Activated T-helper 1 cell treated with anti-CD3 and anti-CD28 coated beads, Interleukin-12 subunit alpha, Interleukin-12 subunit beta, Interleukin-2, Interleukin-4 antibody, amounts not matched to agents 30 ng/mL and 10 ng/mL and 1 ng/mL, durations not matched to agents 14 hours and 24 hours and 36 hours (primary cell): Measurements from ENCODE around the gene VPS33B. TPM values are rescaled to one million over a fixed set of nuclear protein-coding genes. Genes with fewer than 3 reads are reported as not detected.
"Not testable (repeated sequence)": the region's sequence is repeated elsewhere in the genome, so short reads cannot be mapped to it uniquely, and the experiment has no call there.

Source experiments
- DNase-seq: peaks from one replicate; pipeline ENCODE4 v3.0.0; 2021; ENCODE audit warnings: low spot score
- H3K27ac Mint-ChIP-seq: one replicate; pipeline ENCODE4 v1.8.0; 2021; ENCODE audit warnings: mild to moderate bottlenecking, mixed read lengths
- H3K27me3 Mint-ChIP-seq: one replicate; pipeline ENCODE4 v1.8.0; 2022; ENCODE audit warnings: mild to moderate bottlenecking, moderate library complexity, mixed read lengths; ENCODE audit not compliant: insufficient read depth
- H3K36me3 Mint-ChIP-seq: one replicate; pipeline ENCODE4 v1.8.0; 2021; ENCODE audit warnings: low read depth, mixed read lengths
- H3K4me1 Mint-ChIP-seq: one replicate; pipeline ENCODE4 v1.8.0; 2021; ENCODE audit warnings: low read depth, mixed read lengths
- H3K4me3 Mint-ChIP-seq: one replicate; pipeline ENCODE4 v1.8.0; 2021; ENCODE audit warnings: mild to moderate bottlenecking, moderate library complexity, mixed read lengths
- H3K9me3 Mint-ChIP-seq: one replicate; pipeline ENCODE4 v1.8.0; 2021; ENCODE audit warnings: mixed read lengths
- intact Hi-C: fragments of 100-400 bp; cut with micrococcal nuclease; formaldehyde crosslinking; loops from one replicate; pipeline ENCODE4 v1.15.1; 2024
- total RNA-seq: library from RNA; stranded (reverse); gene quantifications from 2 replicates; pipeline ENCODE4 v1.2.3, GENCODE V29; 2022

The VPS33B gene
- total RNA-seq, 1 donor from 2014 or later, result 20.8 TPM

DNA sequence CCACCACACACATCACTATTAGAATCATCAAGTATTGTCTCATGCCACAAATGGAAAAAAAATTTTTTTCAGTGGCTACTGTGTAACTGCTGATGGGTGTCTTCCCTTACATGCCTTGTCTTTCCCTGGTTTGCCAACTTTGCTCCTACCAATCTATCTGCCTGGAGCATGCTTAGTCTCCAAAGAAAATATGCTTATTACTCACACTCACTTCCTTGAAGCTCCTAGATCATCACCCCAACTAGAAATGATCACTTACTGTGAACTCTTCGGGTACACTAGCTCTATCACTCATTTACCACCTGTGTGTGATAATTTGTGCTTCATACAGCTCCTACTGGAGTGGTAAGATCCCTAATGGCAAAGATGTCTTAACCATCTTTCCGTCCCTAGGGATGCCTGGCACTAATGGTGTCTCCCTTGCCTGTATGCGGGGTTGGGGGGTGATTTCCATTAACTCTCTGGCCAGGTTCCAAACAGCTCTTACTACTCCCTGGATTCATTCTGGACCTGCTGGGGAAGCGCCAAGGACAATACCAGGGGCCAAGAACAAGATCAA is 799 bp downstream of the VPS33B start:
- Mint-ChIP-seq H3K27me3 (no peaks in the 10 kb centered on the region), H3K9me3 (no peaks in the 10 kb centered on the region), H3K27ac (peak overlapping the region; percentile 94), H3K36me3 (peaks cover 16% of the 10 kb centered on the region), H3K4me3 (peak overlapping the region; percentile 93), H3K4me1 (peaks cover 40% of the 10 kb centered on the region)
- DNase-seq, result no peak
- intact Hi-C loops, result loop anchor here (1.0 kb wide), 3 partner anchors 26 to 87 kb away; no protein-coding TSS in a partner anchor

DNA sequence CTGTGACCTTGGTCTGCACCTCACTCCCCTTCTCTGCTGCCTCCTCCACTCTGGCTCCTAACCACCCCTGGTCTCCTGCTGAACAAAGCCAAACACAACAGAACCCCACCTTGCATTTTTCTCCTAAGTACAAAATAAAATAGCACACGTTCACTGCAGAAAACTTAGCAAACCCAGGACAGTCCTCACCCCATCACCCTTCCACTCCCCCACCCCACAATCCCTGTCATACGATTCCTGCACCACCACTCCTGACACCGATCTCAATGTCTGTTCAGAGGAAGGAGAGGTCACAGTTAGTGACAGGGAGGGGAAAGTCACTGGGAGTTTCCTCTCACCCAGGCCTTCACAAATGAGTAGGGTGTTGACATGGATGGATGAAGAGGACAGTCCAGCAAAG is 4.2 kb downstream of the VPS33B start:
- DNase-seq, result no peak
- intact Hi-C loops, result no loop called here
- Mint-ChIP-seq H3K4me1 (peaks cover 39% of the 10 kb centered on the region), H3K36me3 (peaks cover 26% of the 10 kb centered on the region), H3K27ac (peak overlapping the region; percentile 45), H3K27me3 (no peaks in the 10 kb centered on the region), H3K4me3 (no peak overlapping the region), H3K9me3 (no peaks in the 10 kb centered on the region)

DNA sequence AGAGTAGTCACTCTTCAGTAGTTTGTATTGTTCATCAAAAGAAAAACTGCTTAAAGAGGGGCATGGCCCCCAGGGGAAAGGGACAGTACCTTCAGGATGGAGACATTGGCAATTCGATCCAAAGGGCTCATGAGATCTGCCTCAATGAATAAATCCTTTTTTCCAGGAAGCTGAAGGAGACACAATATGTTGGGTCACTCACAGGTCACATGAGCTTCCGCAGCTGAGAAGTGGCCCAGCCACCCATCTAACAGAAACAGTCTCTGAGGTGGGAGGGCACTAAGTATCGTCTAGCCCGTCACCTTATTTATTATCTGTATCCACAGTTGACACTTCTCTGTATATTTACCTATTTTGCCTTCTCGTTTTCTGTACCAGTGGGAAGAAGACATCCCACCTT is 4.7 kb downstream of the VPS33B start:
- intact Hi-C loops, result no loop called here
- Mint-ChIP-seq H3K4me1 (peaks cover 35% of the 10 kb centered on the region), H3K4me3 (no peak overlapping the region), H3K27me3 (no peaks in the 10 kb centered on the region), H3K27ac (no peak overlapping the region), H3K9me3 (no peaks in the 10 kb centered on the region), H3K36me3 (peaks cover 26% of the 10 kb centered on the region)
- no peak for DNase-seq

DNA sequence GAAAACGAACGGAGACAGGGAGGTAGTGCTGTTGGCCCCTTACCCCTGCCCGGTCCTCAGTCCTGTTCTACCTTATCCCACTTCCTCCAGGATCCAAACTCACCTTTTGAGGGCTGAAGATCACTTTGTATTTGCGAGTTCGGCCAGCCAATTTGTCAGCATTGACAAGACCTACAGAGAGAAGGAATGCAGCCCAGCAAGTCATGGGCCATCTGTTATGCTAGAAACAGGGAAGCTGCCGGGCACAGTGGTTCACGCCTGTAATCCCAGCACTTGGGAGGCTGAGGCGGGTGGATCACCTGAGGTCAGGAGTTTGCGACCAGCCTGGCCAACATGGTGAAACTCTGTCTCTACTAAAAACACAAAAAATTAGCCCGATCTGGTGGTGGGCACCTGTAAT is 8.7 kb downstream of the VPS33B start:
- Mint-ChIP-seq H3K4me1 (peaks cover 11% of the 10 kb centered on the region), H3K36me3 (peaks cover 41% of the 10 kb centered on the region)
- H3K4me3 Mint-ChIP-seq, DNase-seq, H3K27ac Mint-ChIP-seq, H3K9me3 Mint-ChIP-seq, H3K27me3 Mint-ChIP-seq, intact Hi-C loops: not testable (repeated sequence)

DNA sequence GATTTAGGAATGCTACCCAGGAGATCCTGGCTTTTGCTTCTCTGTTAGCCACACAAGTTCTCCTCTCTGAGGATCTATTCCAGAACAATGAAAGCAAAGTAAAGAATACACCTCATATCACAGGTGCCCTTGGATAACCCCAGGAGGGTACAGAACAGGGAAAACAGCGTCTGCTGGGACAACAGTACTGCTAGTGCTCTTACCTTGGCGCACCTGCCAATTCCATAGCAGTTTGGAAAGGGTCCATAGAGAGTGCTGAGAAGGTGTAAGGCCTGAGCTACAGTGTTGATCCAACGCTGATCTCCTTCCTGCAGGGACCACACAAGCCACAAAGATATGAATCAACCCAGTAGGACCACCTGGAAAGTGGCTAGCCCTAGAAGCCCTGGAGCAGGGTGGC is 15.1 kb downstream of the VPS33B start:
- no peaks in the 10 kb centered on the region for H3K27me3 Mint-ChIP-seq
- DNase-seq, result no peak
- H3K27ac Mint-ChIP-seq, result no peak overlapping the region
- H3K4me1 Mint-ChIP-seq, result no peaks in the 10 kb centered on the region
- no peak overlapping the region for H3K4me3 Mint-ChIP-seq
- H3K9me3 Mint-ChIP-seq, result no peaks in the 10 kb centered on the region
- intact Hi-C loops, result no loop called here
- peaks cover 36% of the 10 kb centered on the region for H3K36me3 Mint-ChIP-seq

DNA sequence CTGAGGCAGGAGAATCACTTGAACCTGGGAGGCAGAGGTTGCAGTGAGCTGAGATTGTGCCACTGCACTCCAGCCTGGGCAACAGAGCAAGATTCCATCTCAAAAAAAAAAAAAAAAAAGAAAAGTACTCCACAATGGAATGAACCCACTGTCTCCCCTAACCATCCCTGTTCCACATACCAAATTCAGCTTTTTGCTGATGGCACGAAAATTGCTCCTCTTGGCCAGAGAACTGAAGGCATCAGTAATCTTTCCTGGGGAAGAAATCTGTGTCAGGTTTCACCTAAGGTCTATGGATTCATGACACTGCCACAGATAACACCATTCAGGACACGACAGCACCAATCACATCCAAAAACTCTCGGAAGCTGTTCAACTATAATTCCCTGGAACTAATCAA is 21.2 kb downstream of the VPS33B start:
- Mint-ChIP-seq H3K4me3 (no peak overlapping the region), H3K36me3 (peaks cover 39% of the 10 kb centered on the region), H3K27me3 (no peaks in the 10 kb centered on the region), H3K4me1 (peaks cover under 1% of the 10 kb centered on the region), H3K27ac (no peak overlapping the region), H3K9me3 (no peaks in the 10 kb centered on the region)
- intact Hi-C loops, result no loop called here
- no peak for DNase-seq

DNA sequence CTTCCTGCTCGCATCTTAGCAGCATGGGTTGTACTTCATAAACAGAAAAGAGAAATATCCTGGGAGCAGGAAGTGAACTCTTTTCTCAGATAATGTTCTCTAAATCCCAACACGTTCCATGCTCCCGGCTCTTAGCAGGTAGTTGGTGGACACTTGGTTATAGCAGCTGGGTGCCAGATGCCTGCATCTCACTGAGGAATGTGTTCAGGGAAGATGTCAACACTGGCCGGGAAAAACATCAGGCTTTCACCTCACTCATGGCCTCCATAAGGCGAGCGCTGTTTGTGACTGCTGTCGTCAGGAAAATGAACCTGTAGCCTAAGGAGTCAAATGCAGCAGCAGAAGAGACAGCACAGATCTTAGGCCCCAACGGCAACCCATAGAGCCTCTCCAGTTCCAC is 23.7 kb downstream of the VPS33B start:
- no peak for DNase-seq
- peaks cover 18% of the 10 kb centered on the region for H3K4me1 Mint-ChIP-seq
- H3K4me3 Mint-ChIP-seq, result no peak overlapping the region
- H3K9me3 Mint-ChIP-seq, result no peaks in the 10 kb centered on the region
- H3K27me3 Mint-ChIP-seq, result no peaks in the 10 kb centered on the region
- peaks cover 40% of the 10 kb centered on the region for H3K36me3 Mint-ChIP-seq
- intact Hi-C loops, result loop anchor here (10.0 kb wide), 1 partner anchor 856 kb away; the partner anchor contains the start of gene SLCO3A1
- H3K27ac Mint-ChIP-seq, result no peak overlapping the region

DNA sequence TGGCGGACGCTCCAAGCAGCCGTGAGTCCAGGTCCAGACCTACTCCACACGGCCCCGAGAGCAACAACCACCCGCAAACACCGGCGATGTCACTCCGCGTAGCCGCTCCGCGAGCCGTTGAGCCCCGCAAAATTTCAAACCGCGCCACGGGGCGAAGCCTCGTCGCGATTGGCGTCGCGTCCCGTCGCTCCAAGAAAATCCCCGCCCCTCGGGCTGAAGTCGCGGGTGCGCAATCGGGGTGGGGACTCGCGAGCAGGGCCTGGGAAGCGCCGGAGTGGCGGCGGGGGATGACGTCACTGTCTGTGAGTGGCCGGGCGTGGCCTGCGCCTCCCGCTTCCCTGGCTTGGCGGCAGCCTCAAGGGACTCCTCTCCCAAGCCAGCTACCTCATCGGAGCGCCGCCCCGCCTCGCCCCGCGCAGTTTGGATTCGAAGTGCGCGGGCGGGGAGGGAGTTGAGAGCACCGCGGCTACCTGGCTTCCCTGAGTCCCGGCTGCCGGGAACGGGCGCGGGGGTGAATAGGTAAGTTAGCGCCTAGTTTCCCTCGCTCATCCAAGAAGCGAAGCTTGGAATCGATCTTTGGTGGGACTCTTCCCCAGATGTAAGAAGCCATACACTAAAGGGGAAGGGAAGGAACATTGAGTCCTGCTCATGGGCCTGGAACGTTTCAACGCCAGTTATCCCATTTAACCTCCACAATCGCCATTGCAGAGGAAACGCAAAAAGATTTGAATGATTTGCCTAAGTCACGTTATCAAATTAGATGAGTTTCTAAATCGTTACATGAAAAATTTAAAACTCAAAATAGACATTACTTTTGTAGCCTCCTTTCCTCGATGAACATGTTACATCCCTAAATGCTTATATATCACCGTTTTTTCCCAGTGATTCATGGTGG is 27.7 kb downstream of the VPS33B start, which contains the start of gene PRC1:
Gene PRC1 (minus strand): TSS at position 119 of the 895 bp plus-strand sequence. CDS start 118 bp downstream, at position 1.
- peak within 1 kb of the TSS; percentile 100 for H3K4me3 Mint-ChIP-seq
- peak; percentile 99 for DNase-seq
- peaks cover 32% of the 10 kb centered on the region for H3K36me3 Mint-ChIP-seq
- no peaks in the 10 kb centered on the region for H3K27me3 Mint-ChIP-seq
- intact Hi-C loops, result loop anchor here (1.0 to 10.0 kb wide), 7 partner anchors 28 to 860 kb away; partner anchors contain the start of genes IQGAP1, NGRN, SLCO3A1 and UNC45A
- H3K9me3 Mint-ChIP-seq, result no peaks in the 10 kb centered on the region
- peak within 1 kb of the TSS; percentile 100 for H3K27ac Mint-ChIP-seq
- H3K4me1 Mint-ChIP-seq, result peaks cover 42% of the 10 kb centered on the region

DNA sequence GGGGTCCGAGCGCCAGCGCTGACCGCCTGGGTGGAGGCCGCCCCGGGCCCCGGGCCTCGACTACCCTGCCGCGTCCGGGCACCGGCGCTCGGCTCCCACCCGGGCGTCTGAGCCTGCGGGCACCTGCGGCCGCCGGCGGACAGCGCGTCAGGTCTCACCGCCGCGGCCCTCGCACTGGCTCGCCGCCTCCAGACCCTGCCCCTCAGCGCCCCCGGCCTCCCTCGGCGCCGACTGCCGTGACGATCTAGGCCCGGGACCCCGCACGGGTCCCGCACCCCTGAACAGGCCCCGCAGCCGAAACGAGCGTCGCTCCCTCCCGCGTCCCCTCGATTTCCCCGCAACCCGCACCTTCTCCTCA is 28.4 kb downstream of the VPS33B start:
- H3K4me1 Mint-ChIP-seq, result peaks cover 42% of the 10 kb centered on the region
- peak overlapping the region; percentile 100 for H3K4me3 Mint-ChIP-seq
- no peak for DNase-seq
- H3K36me3 Mint-ChIP-seq, result peaks cover 27% of the 10 kb centered on the region
- H3K27ac Mint-ChIP-seq, result peak overlapping the region; percentile 100
- H3K9me3 Mint-ChIP-seq, result no peaks in the 10 kb centered on the region
- intact Hi-C loops, result loop anchor here (1.0 to 10.0 kb wide), 6 partner anchors 39 to 861 kb away; partner anchors contain the start of genes IQGAP1, NGRN, SLCO3A1 and UNC45A
- no peaks in the 10 kb centered on the region for H3K27me3 Mint-ChIP-seq

DNA sequence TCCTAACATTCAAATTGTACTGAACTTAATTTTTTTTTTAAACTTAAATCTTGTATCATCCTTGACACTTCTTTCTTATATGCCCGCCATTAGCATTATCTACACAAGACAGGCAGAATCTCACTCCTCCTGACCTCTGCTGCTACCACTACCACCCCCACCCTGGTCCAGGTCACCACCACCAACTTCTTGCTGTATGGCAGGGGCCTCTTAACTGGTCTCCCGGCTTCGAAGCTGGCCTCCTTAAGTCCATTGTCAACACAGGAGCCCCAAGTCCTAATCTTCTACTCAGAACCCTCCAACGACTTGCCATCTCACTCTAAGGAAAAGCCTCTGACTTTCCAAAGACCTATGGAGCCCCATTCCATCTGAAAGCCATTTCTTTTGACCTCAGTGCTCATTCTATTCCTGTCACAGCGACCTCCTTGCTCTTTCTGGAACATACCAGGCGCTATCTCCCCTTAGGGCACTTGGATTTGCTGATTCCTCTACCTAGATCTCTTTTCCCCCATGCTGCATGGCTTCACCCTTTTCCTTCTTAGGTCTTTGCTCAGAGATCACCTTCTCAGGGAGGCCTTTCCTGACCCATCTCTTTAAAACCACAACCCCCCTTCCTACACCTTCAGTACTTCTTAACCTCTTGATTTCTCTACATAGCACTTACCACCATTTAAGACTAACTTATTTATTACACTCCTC is 30.7 kb downstream of the VPS33B start:
- intact Hi-C loops, result loop anchor here (1.0 to 10.0 kb wide), 3 partner anchors 9 to 863 kb away; partner anchors contain the start of genes NGRN and SLCO3A1
- no peak for DNase-seq
- Mint-ChIP-seq H3K27ac (peak overlapping the region; percentile 25), H3K27me3 (no peaks in the 10 kb centered on the region), H3K4me1 (peaks cover 64% of the 10 kb centered on the region), H3K36me3 (peaks cover 14% of the 10 kb centered on the region), H3K9me3 (no peaks in the 10 kb centered on the region), H3K4me3 (peak overlapping the region; percentile 5)

DNA sequence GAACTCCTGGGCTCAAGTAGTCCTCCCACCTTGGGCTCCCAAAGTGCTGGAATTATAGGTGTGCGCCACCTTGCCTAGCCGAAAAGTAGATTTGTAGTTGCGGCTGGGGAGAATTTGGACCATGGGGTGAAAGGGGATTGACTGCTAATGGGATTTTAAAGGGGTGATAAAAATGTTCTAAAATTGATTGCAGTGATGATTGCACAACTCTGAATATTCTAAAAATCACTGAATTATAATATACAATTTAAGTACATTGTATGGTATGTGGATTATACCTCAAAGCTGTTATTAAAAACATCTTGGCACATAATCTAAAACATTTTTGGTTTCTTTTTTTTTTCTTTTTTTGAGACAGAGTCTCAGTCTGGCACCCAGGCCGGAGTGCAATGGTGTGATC is 31.9 kb downstream of the VPS33B start:
- Mint-ChIP-seq H3K9me3 (no peaks in the 10 kb centered on the region), H3K27ac (no peak overlapping the region), H3K4me1 (peaks cover 56% of the 10 kb centered on the region), H3K27me3 (no peaks in the 10 kb centered on the region), H3K4me3 (no peak overlapping the region), H3K36me3 (peaks cover 14% of the 10 kb centered on the region)
- intact Hi-C loops, result loop anchor here (5.0 to 10.0 kb wide), 2 partner anchors 723 to 864 kb away; partner anchors contain the start of genes NGRN and SLCO3A1
- no peak for DNase-seq

DNA sequence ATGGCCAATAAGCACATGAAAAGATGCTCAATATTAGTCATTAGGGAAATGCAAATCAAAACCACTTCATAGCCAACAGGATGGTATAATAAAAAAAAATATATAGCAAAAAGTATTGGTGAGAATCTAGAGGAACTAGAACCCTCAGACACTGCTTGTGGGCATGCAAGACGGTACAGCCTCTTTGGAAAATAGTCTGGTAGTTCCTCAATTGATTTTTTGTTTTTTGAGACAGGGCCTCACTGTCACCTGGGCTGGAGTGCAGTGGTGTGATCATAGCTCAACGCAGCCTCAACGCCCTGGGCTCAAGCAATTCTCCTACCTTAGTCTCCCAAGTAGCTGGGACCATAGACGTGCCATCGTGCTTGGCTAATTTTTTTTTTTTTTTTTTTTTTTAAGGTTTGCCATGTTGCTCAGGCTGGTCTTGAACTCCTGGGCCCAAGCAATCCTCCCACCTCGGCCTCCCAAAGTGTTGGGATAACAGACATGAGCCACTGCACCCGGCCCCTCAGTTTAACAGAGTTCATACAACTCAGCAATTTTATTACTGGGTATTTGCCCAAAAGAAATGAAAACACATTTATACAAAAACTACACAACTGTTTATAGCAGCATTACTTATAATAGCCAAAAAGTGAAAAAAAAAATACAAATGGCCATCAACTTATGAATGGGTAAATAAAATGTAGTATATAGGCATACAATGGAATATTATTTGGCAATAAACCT is 33.2 kb downstream of the VPS33B start:
- intact Hi-C loops, result no loop called here
- no peaks in the 10 kb centered on the region for H3K27me3 Mint-ChIP-seq
- no peak for DNase-seq
- peaks cover 47% of the 10 kb centered on the region for H3K4me1 Mint-ChIP-seq
- no peak overlapping the region for H3K27ac Mint-ChIP-seq
- peaks cover 15% of the 10 kb centered on the region for H3K36me3 Mint-ChIP-seq
- H3K4me3 Mint-ChIP-seq, result no peak overlapping the region
- no peaks in the 10 kb centered on the region for H3K9me3 Mint-ChIP-seq
